ENCODE measurements around the gene USP15.

USP15 gene

GRCh38 chr12:62269464-62270228 lies 9.4 kb downstream of the USP15 start:
- TF ChIP-seq POLR2A (IDR thresholded peaks at IDR 0.05; ENCODE audit: extremely low read depth, insufficient read length) (no peak), MYC (IDR thresholded peaks at IDR 0.05; ENCODE audit: low read depth, low read length) (no peak)
- TF ChIP-seq, protein P1, sequence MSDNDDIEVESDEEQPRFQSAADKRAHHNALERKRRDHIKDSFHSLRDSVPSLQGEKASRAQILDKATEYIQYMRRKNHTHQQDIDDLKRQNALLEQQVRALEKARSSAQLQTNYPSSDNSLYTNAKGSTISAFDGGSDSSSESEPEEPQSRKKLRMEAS (IDR thresholded peaks at IDR 0.05; ENCODE audit: low read depth, low read length), result no peak
- TF ChIP-seq, protein P2, sequence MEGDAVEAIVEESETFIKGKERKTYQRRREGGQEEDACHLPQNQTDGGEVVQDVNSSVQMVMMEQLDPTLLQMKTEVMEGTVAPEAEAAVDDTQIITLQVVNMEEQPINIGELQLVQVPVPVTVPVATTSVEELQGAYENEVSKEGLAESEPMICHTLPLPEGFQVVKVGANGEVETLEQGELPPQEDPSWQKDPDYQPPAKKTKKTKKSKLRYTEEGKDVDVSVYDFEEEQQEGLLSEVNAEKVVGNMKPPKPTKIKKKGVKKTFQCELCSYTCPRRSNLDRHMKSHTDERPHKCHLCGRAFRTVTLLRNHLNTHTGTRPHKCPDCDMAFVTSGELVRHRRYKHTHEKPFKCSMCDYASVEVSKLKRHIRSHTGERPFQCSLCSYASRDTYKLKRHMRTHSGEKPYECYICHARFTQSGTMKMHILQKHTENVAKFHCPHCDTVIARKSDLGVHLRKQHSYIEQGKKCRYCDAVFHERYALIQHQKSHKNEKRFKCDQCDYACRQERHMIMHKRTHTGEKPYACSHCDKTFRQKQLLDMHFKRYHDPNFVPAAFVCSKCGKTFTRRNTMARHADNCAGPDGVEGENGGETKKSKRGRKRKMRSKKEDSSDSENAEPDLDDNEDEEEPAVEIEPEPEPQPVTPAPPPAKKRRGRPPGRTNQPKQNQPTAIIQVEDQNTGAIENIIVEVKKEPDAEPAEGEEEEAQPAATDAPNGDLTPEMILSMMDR (IDR thresholded peaks at IDR 0.05; ENCODE audit: low read depth, low read length), result no peak
- DNase-seq (ENCODE audit: low read depth), result no peak
- no peak overlapping the region for H3K4me3 ChIP-seq (ENCODE audit: low read depth, low read length)

- DNase-seq (ENCODE audit: low read depth), result no peak
- TF ChIP-seq POLR2A (IDR thresholded peaks at IDR 0.05; ENCODE audit: extremely low read depth, insufficient read length) (no peak), MYC (IDR thresholded peaks at IDR 0.05; ENCODE audit: low read depth, low read length) (no peak)
- TF ChIP-seq, protein P2 (IDR thresholded peaks at IDR 0.05; ENCODE audit: low read depth, low read length), result no peak
- TF ChIP-seq, protein P1 (IDR thresholded peaks at IDR 0.05; ENCODE audit: low read depth, low read length), result no peak
- H3K4me3 ChIP-seq (ENCODE audit: low read depth, low read length), result no peak overlapping the region
Measured at GRCh38 chr12:62270384-62270783, 10.2 kb downstream of the USP15 start.

- DNase-seq (ENCODE audit: low read depth), result no peak
- no peak overlapping the region for H3K4me3 ChIP-seq (ENCODE audit: low read depth, low read length)
- TF ChIP-seq MYC (IDR thresholded peaks at IDR 0.05; ENCODE audit: low read depth, low read length) (no peak), POLR2A (IDR thresholded peaks at IDR 0.05; ENCODE audit: extremely low read depth, insufficient read length) (no peak)
- TF ChIP-seq, protein P1 (IDR thresholded peaks at IDR 0.05; ENCODE audit: low read depth, low read length), result no peak
- TF ChIP-seq, protein P2 (IDR thresholded peaks at IDR 0.05; ENCODE audit: low read depth, low read length), result no peak
Measured at GRCh38 chr12:62270872-62271271, 10.7 kb downstream of the USP15 start.

DNA sequence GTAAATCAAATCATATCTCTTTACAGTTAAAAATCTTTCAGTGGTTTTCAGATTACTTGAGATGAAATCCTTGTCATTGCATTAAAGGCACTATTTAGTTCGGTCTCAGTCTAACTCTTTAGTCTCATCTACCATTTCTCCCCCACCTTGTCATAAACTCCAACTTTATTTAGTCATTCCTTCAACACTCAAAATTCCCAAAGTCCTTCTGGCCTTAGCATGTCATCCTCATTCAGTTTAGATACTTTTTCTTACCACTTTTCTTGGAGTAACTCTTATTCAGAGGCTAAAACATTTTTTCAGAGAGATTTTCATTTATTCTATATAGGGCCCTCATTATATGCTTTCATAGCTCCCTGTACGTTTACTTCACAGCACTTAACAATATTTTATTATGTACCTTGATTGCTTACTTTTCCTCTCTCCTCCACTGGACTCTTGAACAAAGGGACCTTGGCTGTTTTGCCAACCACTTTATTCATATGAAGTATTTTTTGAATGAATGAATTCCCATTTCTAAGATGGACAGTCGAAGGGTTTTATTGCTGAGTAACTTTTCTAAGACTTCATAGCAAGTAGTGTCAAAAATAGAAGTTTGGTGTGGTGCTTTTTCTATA lies 12.8 kb downstream of the USP15 start:
- DNase-seq (ENCODE audit: low read depth), result no peak
- no peak overlapping the region for H3K4me3 ChIP-seq (ENCODE audit: low read depth, low read length)
- TF ChIP-seq, protein P2 (IDR thresholded peaks at IDR 0.05; ENCODE audit: low read depth, low read length), result no peak
- TF ChIP-seq, protein P1 (IDR thresholded peaks at IDR 0.05; ENCODE audit: low read depth, low read length), result no peak
- no peak for TF ChIP-seq POLR2A (IDR thresholded peaks at IDR 0.05; ENCODE audit: extremely low read depth, insufficient read length)
- TF ChIP-seq MYC (IDR thresholded peaks at IDR 0.05; ENCODE audit: low read depth, low read length), result no peak

DNA sequence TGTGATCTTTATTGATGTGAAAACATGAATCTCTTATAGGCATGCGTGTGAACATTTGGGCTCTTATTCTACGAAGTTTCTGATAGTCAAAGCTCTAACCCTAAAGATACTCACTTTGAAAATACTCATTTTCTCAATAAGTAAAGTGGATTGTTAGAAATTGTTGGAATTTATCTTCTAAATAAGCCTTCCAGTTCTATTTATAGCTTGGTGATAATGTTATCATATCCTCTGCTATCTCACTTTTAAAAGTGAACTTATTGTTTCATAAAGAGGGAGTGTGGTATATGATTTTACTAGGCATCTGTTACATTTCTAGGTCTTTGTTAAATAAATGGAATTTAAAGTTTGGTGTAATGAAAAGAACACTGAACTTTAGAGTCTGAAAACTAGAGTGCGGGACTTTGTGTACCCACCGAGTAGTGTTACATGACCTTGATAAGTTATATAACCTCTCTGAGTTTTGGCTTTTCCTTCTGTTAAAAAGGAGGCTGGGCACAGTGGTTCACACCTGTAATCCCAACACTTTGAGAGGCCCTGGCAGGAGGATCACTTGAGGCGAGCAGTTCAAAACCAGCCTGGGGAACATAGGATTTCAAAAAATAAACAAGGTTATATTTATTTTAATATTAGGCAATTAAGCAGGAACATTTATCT lies 13.6 kb downstream of the USP15 start:
- no peak for DNase-seq (ENCODE audit: low read depth)
- H3K4me3 ChIP-seq (ENCODE audit: low read depth, low read length), result no peak overlapping the region
- TF ChIP-seq, protein P2 (IDR thresholded peaks at IDR 0.05; ENCODE audit: low read depth, low read length), result no peak
- TF ChIP-seq, protein P1 (IDR thresholded peaks at IDR 0.05; ENCODE audit: low read depth, low read length), result no peak
- TF ChIP-seq MYC (IDR thresholded peaks at IDR 0.05; ENCODE audit: low read depth, low read length) (no peak), POLR2A (IDR thresholded peaks at IDR 0.05; ENCODE audit: extremely low read depth, insufficient read length) (no peak)
